GM21423 (cell line): ENCODE data around the gene FMN2.

Experiments
- ATAC-seq: cut with Tn5 transposase; IDR thresholded peaks from one replicate; pipeline ENCODE4 v1.9.1; 2021; ENCODE audit warnings: mild to moderate bottlenecking, moderate library complexity; ENCODE audit not compliant: unreplicated experiment

Gene FMN2

GRCh38 chr1:240474133-240474614 is 382.5 kb downstream of the FMN2 start:
- ATAC-seq = no peak

GRCh38 chr1:240475832-240476231 is 384.1 kb downstream of the FMN2 start:
- no peak for ATAC-seq

- no peak for ATAC-seq
These were observed 386.9 kb downstream of the FMN2 start for GRCh38 chr1:240478536-240478935.

GRCh38 chr1:240484804-240485443 is 393.2 kb downstream of the FMN2 start:
- ATAC-seq = no peak

- ATAC-seq = no peak
These were observed 394.9 kb downstream of the FMN2 start for GRCh38 chr1:240486611-240487010.

- no peak for ATAC-seq
These were observed 395.8 kb downstream of the FMN2 start for GRCh38 chr1:240487493-240487892.

- no peak for ATAC-seq
These were observed 399.5 kb downstream of the FMN2 start for GRCh38 chr1:240491156-240491555.

GRCh38 chr1:240491796-240492195 is 400.1 kb downstream of the FMN2 start:
- ATAC-seq = no peak

- ATAC-seq = no peak
These were observed 401.3 kb downstream of the FMN2 start for GRCh38 chr1:240492832-240493440.

- no peak for ATAC-seq
These were observed 403.9 kb downstream of the FMN2 start for GRCh38 chr1:240495601-240496000.

GRCh38 chr1:240496356-240496755 is 404.7 kb downstream of the FMN2 start:
- ATAC-seq = no peak

GRCh38 chr1:240496941-240497340 is 405.3 kb downstream of the FMN2 start:
- ATAC-seq = no peak

- no peak for ATAC-seq
These were observed 406.2 kb downstream of the FMN2 start for GRCh38 chr1:240497908-240498307.

- no peak for ATAC-seq
These were observed 406.7 kb downstream of the FMN2 start for GRCh38 chr1:240498335-240498734.

- no peak for ATAC-seq
These were observed 407.3 kb downstream of the FMN2 start for GRCh38 chr1:240499012-240499411.

GRCh38 chr1:240500647-240501046 is 409.0 kb downstream of the FMN2 start:
- ATAC-seq = no peak

- ATAC-seq = no peak
These were observed 409.4 kb downstream of the FMN2 start for GRCh38 chr1:240501115-240501514.

- ATAC-seq = no peak
These were observed 411.4 kb downstream of the FMN2 start for GRCh38 chr1:240503036-240503435.

GRCh38 chr1:240503558-240503957 is 411.9 kb downstream of the FMN2 start:
- no peak for ATAC-seq

- no peak for ATAC-seq
These were observed 414.5 kb downstream of the FMN2 start for GRCh38 chr1:240506176-240506575.

- no peak for ATAC-seq
These were observed 416.5 kb downstream of the FMN2 start for GRCh38 chr1:240508201-240508600.

- no peak for ATAC-seq
These were observed 417.3 kb downstream of the FMN2 start for GRCh38 chr1:240508950-240509349.

- no peak for ATAC-seq
These were observed 420.1 kb downstream of the FMN2 start for GRCh38 chr1:240511789-240512188.
